B cell (primary cell): Measurements from ENCODE around the gene RIN3. TPM values are rescaled to one million over a fixed set of nuclear protein-coding genes. Genes with fewer than 3 reads are reported as not detected.

Experiments used
- ATAC-seq: fragments of 200-7000 bp; cut with Tn5 transposase; one replicate; pipeline ENCODE4 v1.10.0; 2021; ENCODE audit warnings: low read depth, mild to moderate bottlenecking, moderate number of reproducible peaks, moderate library complexity
- CTCF ChIA-PET: fragments of 350-600 bp; sonication (Branson Sonifier 250); formaldehyde crosslinking; loops from one replicate; lab custom pipeline; 2021; ENCODE audit warnings: antibody characterized with exemption, inconsistent platforms; lab: Charles Lee
- POLR2A ChIA-PET: fragments of 350-600 bp; sonication (Branson Sonifier 250); formaldehyde crosslinking; loops from one replicate; lab custom pipeline; 2021; ENCODE audit warnings: antibody characterized with exemption; lab: Charles Lee
- DNase-seq: peaks from one replicate; pipeline ENCODE4 v3.0.0; 2013
- H2AFZ ChIP-seq: 2 replicates; pipeline ENCODE4 v1.6.1; 2012; ENCODE audit warnings: mild to moderate bottlenecking, low read depth, low read length; ENCODE audit not compliant: insufficient read depth, poor library complexity, severe bottlenecking
- H3K27ac ChIP-seq, 2 donors: 1 replicate in 1 of 2; 2 replicates in 1 of 2; pipeline ENCODE4 v1.5.1; 2012 to 2013; ENCODE audit warnings: low read length in 2 of 2, mild to moderate bottlenecking in 2 of 2, moderate library complexity in 1 of 2
- H3K27me3 ChIP-seq, 4 experiments: fragments of 200-600 bp in 1 of 4; sonication (generic) in 1 of 4; replicated peaks in 1 of 4; 1 replicate in 2 of 4; 2 replicates in 2 of 4; pipeline versions ENCODE4 v1.6.1 to v1.7.0; 2013 to 2016; ENCODE audit warnings: low read length in 3 of 4, mild to moderate bottlenecking in 2 of 4, mixed read lengths in 1 of 4, moderate library complexity in 1 of 4; ENCODE audit not compliant: insufficient read depth in 4 of 4, control insufficient read depth in 3 of 4; ENCODE audit errors: control extremely low read depth in 1 of 4
- H3K36me3 ChIP-seq, 2 experiments: replicated peaks in 1 of 2; 1 replicate in 1 of 2; 2 replicates in 1 of 2; pipeline versions ENCODE4 v1.6.1 to v1.7.1; 2013; ENCODE audit warnings: low read length in 1 of 2; ENCODE audit not compliant: insufficient read depth in 2 of 2, control insufficient read depth in 1 of 2; ENCODE audit errors: control extremely low read depth in 1 of 2, extremely low read depth in 1 of 2
- H3K4me1 ChIP-seq, 2 donors: fragments of 200-600 bp in 1 of 2; sonication (generic) in 1 of 2; 1 replicate in 1 of 2; 2 replicates in 1 of 2; pipeline versions ENCODE4 v1.5.1 to v1.6.1; 2013 to 2017; ENCODE audit warnings: low read length in 2 of 2; ENCODE audit not compliant: control insufficient read depth in 2 of 2, insufficient read depth in 2 of 2
- H3K4me2 ChIP-seq: replicated peaks from 2 replicates; pipeline ENCODE3; 2012; ENCODE audit warnings: mild to moderate bottlenecking, low read depth, low read length; ENCODE audit not compliant: poor library complexity, severe bottlenecking
- H3K4me3 ChIP-seq, 5 experiments: fragments of 200-600 bp in 1 of 5; sonication (generic) in 1 of 5; 1 replicate in 3 of 5; 2 replicates in 2 of 5; pipeline versions ENCODE4 v1.5.1 to v1.7.0; 2011 to 2016; ENCODE audit warnings: low read length in 4 of 5, mild to moderate bottlenecking in 4 of 5, low read depth in 2 of 5, control low read depth in 1 of 5, moderate library complexity in 1 of 5; ENCODE audit not compliant: insufficient read depth in 1 of 5; ENCODE audit errors: control extremely low read depth in 1 of 5, extremely low read depth in 1 of 5
- H3K79me2 ChIP-seq: fragments of 200-600 bp; sonication (generic); one replicate; pipeline ENCODE4 v1.6.0; 2016; ENCODE audit warnings: low read length; ENCODE audit not compliant: control insufficient read depth, insufficient read depth
- H3K9ac ChIP-seq: fragments of 200-600 bp; sonication (generic); 2 replicates; pipeline ENCODE4 v1.6.1; 2017; ENCODE audit warnings: mild to moderate bottlenecking, low read length, moderate library complexity
- H3K9me3 ChIP-seq, 3 donors: one replicate each; pipeline versions ENCODE4 v1.6.1 to v1.7.1; 2013; ENCODE audit warnings: low read length in 2 of 3; ENCODE audit not compliant: control insufficient read depth in 2 of 3, insufficient read depth in 1 of 3; ENCODE audit errors: control extremely low read depth in 1 of 3
- H4K20me1 ChIP-seq: 2 replicates; pipeline ENCODE4 v1.6.0; 2012; ENCODE audit warnings: mild to moderate bottlenecking, low read length; ENCODE audit not compliant: insufficient read depth, control insufficient read depth, poor library complexity, severe bottlenecking
- H3K27ac Mint-ChIP-seq: one replicate; pipeline ENCODE4 v1.8.0; 2021; ENCODE audit warnings: mixed read lengths
- H3K27me3 Mint-ChIP-seq: one replicate; pipeline ENCODE4 v1.8.0; 2021; ENCODE audit warnings: mixed read lengths
- H3K4me1 Mint-ChIP-seq: one replicate; pipeline ENCODE4 v1.8.0; 2021; ENCODE audit warnings: mixed read lengths
- H3K4me3 Mint-ChIP-seq: one replicate; pipeline ENCODE4 v1.8.0; 2021; ENCODE audit warnings: mixed read lengths
- H3K9me3 Mint-ChIP-seq: one replicate; pipeline ENCODE4 v1.8.0; 2022; ENCODE audit warnings: mixed read lengths; ENCODE audit not compliant: insufficient read depth
- CTCF ChIP-seq: fragments of 200-600 bp; IDR thresholded peaks from one replicate; pipeline ENCODE4 v1.8.0; 2022; ENCODE audit warnings: antibody characterized with exemption, mild to moderate bottlenecking
- EZH2 ChIP-seq: IDR thresholded peaks from 2 replicates; pipeline ENCODE4 v1.6.1; 2012; ENCODE audit warnings: borderline replicate concordance, low read depth, mild to moderate bottlenecking, moderate library complexity, low read length; ENCODE audit not compliant: insufficient read depth, poor library complexity, severe bottlenecking
- WGBS: methylation state at CpG from one replicate; pipeline ENCODE4 v1.1.5; 2013; ENCODE audit warnings: missing lambda C conversion rate; ENCODE audit not compliant: insufficient coverage; 5-methylcytosine and 5-hydroxymethylcytosine counted together
- intact Hi-C: fragments of 100-400 bp; cut with micrococcal nuclease; formaldehyde crosslinking; loops from one replicate; pipeline ENCODE4 v1.10.0; 2022
- polyA plus RNA-seq: library from polyadenylated mRNA; depleted of rRNA; stranded (reverse); fragments of >200 nt; gene quantifications from 2 replicates; pipeline ENCODE4 v1.2.3, GENCODE V29; 2012
- total RNA-seq, 2 donors: library from RNA; stranded (reverse); fragments of 120-200 nt in 1 of 2; gene quantifications; 1 replicate in 1 of 2; 2 replicates in 1 of 2; pipeline versions ENCODE4 v1.2.3 to v1.2.4, GENCODE V29; 2013 to 2022

Gene RIN3
- total and polyA plus RNA-seq, 2 donors (not counting 1 experiment from before 2014, with no cell fraction given) = 62.1 to 123 TPM

- no peaks in the 10 kb centered on the region for H3K27me3 Mint-ChIP-seq
- ATAC-seq (no peak), DNase-seq (no peak)
- H3K27ac Mint-ChIP-seq = peak overlapping the region; percentile 82
- Histone ChIP-seq H2AFZ (no peak overlapping the region), H3K9ac (no peak overlapping the region), H3K4me1 (peaks cover 58 to 74% of the 10 kb centered on the region in 2 donors), H3K27ac (peak overlapping the region in 1 of 2 donors; percentile 43), H4K20me1 (peaks cover 73% of the 10 kb centered on the region), H3K36me3 (peaks cover 0 to 74% of the 10 kb centered on the region in 2 experiments), H3K27me3 (no peaks in the 10 kb centered on the region), H3K9me3 (peaks cover 0 to 4% (median 0%) of the 10 kb centered on the region in 3 donors), H3K79me2 (peaks cover 86% of the 10 kb centered on the region), H3K4me2 (peak overlapping the region; percentile 49), H3K4me3 (no peak overlapping the region)
- no peaks in the 10 kb centered on the region for H3K9me3 Mint-ChIP-seq
- CTCF ChIA-PET = interaction anchor here (0.6 to 5.7 kb wide), 8 partner anchors 9 to 466 kb away, joined by 3 to 48 read pairs (median 6); no protein-coding TSS in a partner anchor
- intact Hi-C loops = no loop called here
- POLR2A ChIA-PET = interaction anchor here (0.9 to 1.0 kb wide), 2 partner anchors 9 to 14 kb away, joined by 3 to 4 read pairs; no protein-coding TSS in a partner anchor
- TF ChIP-seq EZH2 (no peak), CTCF (no peak)
- peak overlapping the region; percentile 57 for H3K4me3 Mint-ChIP-seq
- H3K4me1 Mint-ChIP-seq = peaks cover 80% of the 10 kb centered on the region
- WGBS = 0% methylated on average over 4 of the region's 4 CpGs
Measured at GRCh38 chr14:92668276-92668973, 154.8 kb downstream of the RIN3 start.

GRCh38 chr14:92670160-92670559 lies 156.6 kb downstream of the RIN3 start:
- Histone ChIP-seq H3K9ac (no peak overlapping the region), H3K27ac (peak overlapping the region in 1 of 2 donors; percentile 29), H3K79me2 (peaks cover 91% of the 10 kb centered on the region), H3K27me3 (no peaks in the 10 kb centered on the region), H3K4me2 (peak overlapping the region; percentile 34), H3K4me1 (peaks cover 53 to 74% of the 10 kb centered on the region in 2 donors), H3K9me3 (peaks cover 0 to 4% (median 0%) of the 10 kb centered on the region in 3 donors), H3K4me3 (no peak overlapping the region), H4K20me1 (peaks cover 81% of the 10 kb centered on the region), H2AFZ (no peak overlapping the region), H3K36me3 (peaks cover 0 to 70% of the 10 kb centered on the region in 2 experiments)
- H3K4me1 Mint-ChIP-seq = peaks cover 81% of the 10 kb centered on the region
- CTCF ChIA-PET = interaction anchor here (0.6 to 2.1 kb wide), 18 partner anchors 10 to 93 kb away, joined by 3 to 13 read pairs (median 4); no protein-coding TSS in a partner anchor
- H3K27ac Mint-ChIP-seq = peak overlapping the region; percentile 75
- 16% methylated on average over 4 of the region's 4 CpGs for WGBS
- peak; percentile 50 for DNase-seq
- intact Hi-C loops = no loop called here
- TF ChIP-seq CTCF = no peak
- no peaks in the 10 kb centered on the region for H3K9me3 Mint-ChIP-seq
- H3K27me3 Mint-ChIP-seq = no peaks in the 10 kb centered on the region
- peak overlapping the region; percentile 33 for H3K4me3 Mint-ChIP-seq
- no peak for ATAC-seq
- POLR2A ChIA-PET = interaction anchor here (0.6 to 0.7 kb wide), 2 partner anchors 15 to 548 kb away, joined by 3 to 6 read pairs; partner anchors contain the start of gene CPSF2
